ENCODE data around the gene XYLT1. TPM values are rescaled to one million over a fixed set of nuclear protein-coding genes. Genes with fewer than 3 reads are reported as not detected.

Gene XYLT1
- total RNA-seq, 1 experiment from 2014 or later: 1.7 TPM

DNA sequence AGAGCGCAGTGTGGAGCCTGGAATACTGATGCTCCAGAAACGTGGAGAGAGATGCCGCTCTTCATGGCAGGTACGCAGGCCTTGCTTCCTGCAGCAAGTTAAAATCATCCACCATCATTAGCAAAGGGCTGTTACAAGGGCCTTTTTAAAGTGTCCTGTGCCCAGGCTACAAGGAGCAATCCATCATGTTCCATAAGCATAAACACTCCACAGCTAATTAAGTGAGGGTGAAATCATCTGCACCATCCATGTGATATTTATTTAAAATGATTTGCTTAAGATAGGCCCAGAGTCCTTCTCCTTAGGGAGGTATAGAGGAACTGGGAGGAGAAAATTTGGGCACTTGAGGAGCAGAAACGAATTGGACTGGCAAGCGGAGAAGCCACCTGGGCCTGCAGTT, 372.1 kb downstream of the XYLT1 start:
- CTCF ChIA-PET: no interaction called here
- Histone ChIP-seq H3K9me2 (ENCODE audit: insufficient read depth) (no peaks in the 10 kb centered on the region), H3K27me3 (ENCODE audit: insufficient read depth, low read depth) (peaks cover 5% of the 10 kb centered on the region), H2AFZ (no peak overlapping the region), H3F3A (ENCODE audit: insufficient read depth, low read depth) (no peaks in the 10 kb centered on the region), H3K9me3 (ENCODE audit: insufficient read depth, low read depth) (no peaks in the 10 kb centered on the region), H3K4me3 (no peak overlapping the region), H4K20me1 (ENCODE audit: insufficient read depth) (no peaks in the 10 kb centered on the region), H3K4me1 (replicated peaks; ENCODE audit: insufficient read depth) (no peaks in the 10 kb centered on the region), H3K79me2 (ENCODE audit: low read depth) (no peaks in the 10 kb centered on the region), H3K4me2 (no peak overlapping the region), H3K36me3 (ENCODE audit: low read depth) (no peaks in the 10 kb centered on the region), H3K27ac (no peak overlapping the region)
- DNase-seq: no peak
- intact Hi-C loops (cut with micrococcal nuclease; ENCODE audit: unreplicated experiment): no loop called here
- no TSS peak for BruUV-seq (replicated peaks)
- TF ChIP-seq, protein P1, sequence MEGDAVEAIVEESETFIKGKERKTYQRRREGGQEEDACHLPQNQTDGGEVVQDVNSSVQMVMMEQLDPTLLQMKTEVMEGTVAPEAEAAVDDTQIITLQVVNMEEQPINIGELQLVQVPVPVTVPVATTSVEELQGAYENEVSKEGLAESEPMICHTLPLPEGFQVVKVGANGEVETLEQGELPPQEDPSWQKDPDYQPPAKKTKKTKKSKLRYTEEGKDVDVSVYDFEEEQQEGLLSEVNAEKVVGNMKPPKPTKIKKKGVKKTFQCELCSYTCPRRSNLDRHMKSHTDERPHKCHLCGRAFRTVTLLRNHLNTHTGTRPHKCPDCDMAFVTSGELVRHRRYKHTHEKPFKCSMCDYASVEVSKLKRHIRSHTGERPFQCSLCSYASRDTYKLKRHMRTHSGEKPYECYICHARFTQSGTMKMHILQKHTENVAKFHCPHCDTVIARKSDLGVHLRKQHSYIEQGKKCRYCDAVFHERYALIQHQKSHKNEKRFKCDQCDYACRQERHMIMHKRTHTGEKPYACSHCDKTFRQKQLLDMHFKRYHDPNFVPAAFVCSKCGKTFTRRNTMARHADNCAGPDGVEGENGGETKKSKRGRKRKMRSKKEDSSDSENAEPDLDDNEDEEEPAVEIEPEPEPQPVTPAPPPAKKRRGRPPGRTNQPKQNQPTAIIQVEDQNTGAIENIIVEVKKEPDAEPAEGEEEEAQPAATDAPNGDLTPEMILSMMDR (conservative IDR thresholded peaks at IDR 0.05): no peak
- TF ChIP-seq EZH2 (IDR thresholded peaks at IDR 0.05; ENCODE audit: low read depth): no peak
- POLR2A ChIA-PET (ENCODE audit: unreplicated experiment): no interaction called here

DNA sequence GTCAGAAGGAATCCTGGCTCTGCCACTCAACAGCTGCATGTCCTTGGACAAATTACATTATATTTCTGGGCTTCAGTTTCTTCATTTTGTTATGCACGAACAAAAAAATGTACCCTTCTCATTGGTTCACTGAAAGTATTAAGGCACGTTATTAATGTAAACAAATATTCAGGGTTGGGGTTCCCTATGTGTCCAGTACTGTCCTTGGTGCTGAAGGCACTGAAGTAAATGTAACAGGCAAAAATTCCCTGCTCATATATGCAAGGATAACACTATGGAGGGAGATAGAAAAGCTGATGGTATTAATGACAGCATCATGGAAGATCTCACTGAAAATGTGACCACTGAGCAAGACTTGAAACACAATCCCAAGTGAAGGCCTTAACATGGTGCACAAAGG, 386.6 kb downstream of the XYLT1 start:
- no TSS peak for BruUV-seq (replicated peaks)
- POLR2A ChIA-PET (ENCODE audit: unreplicated experiment): no interaction called here

DNA sequence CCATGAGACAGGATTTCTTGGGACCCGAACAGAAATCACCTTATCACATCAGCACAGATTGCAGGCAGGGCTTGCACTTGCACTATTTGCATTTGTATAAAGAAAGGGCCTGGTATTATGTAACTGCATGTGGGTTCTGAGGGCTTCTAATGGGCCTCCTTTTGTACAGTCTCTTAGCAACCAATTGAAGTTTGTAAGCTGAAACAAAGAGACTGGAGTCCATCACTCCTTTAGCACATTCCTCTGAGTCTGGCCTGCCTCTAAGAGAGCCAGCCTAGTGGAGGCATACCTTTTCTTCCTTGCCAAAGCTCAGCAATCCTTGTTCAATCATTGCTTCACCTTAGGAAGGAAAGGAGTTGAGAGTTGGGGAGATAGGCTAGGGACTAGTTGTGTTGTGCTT, 387.1 kb downstream of the XYLT1 start:
- H3K79me2 ChIP-seq (ENCODE audit: low read depth): no peaks in the 10 kb centered on the region
- CTCF ChIA-PET: no interaction called here
- H3F3A ChIP-seq (ENCODE audit: insufficient read depth, low read depth): no peaks in the 10 kb centered on the region
- no peak overlapping the region for H2AFZ ChIP-seq
- BruUV-seq (replicated peaks): no TSS peak
- no peaks in the 10 kb centered on the region for H4K20me1 ChIP-seq (ENCODE audit: insufficient read depth)
- POLR2A ChIA-PET (ENCODE audit: unreplicated experiment): no interaction called here
- no peaks in the 10 kb centered on the region for H3K9me2 ChIP-seq (ENCODE audit: insufficient read depth)
- intact Hi-C loops (cut with micrococcal nuclease; ENCODE audit: unreplicated experiment): no loop called here
- no peaks in the 10 kb centered on the region for H3K9me3 ChIP-seq (ENCODE audit: insufficient read depth, low read depth)
- H3K4me1 ChIP-seq (replicated peaks; ENCODE audit: insufficient read depth): no peaks in the 10 kb centered on the region
- no peak overlapping the region for H3K27ac ChIP-seq
- TF ChIP-seq, protein P1 (conservative IDR thresholded peaks at IDR 0.05): no peak
- no peak for TF ChIP-seq EZH2 (IDR thresholded peaks at IDR 0.05; ENCODE audit: low read depth)
- no peak overlapping the region for H3K4me2 ChIP-seq
- no peaks in the 10 kb centered on the region for H3K27me3 ChIP-seq (ENCODE audit: insufficient read depth, low read depth)
- DNase-seq: no peak
- no peak overlapping the region for H3K4me3 ChIP-seq
- no peaks in the 10 kb centered on the region for H3K36me3 ChIP-seq (ENCODE audit: low read depth)

More for the DNA sequence above, 386.6 kb downstream of the XYLT1 start:
- Histone ChIP-seq H3K9me2 (ENCODE audit: insufficient read depth) (no peaks in the 10 kb centered on the region), H3K27ac (no peak overlapping the region), H4K20me1 (ENCODE audit: insufficient read depth) (no peaks in the 10 kb centered on the region), H3F3A (ENCODE audit: insufficient read depth, low read depth) (no peaks in the 10 kb centered on the region), H3K9me3 (ENCODE audit: insufficient read depth, low read depth) (no peaks in the 10 kb centered on the region), H3K36me3 (ENCODE audit: low read depth) (no peaks in the 10 kb centered on the region), H3K4me2 (no peak overlapping the region), H3K27me3 (ENCODE audit: insufficient read depth, low read depth) (no peaks in the 10 kb centered on the region), H3K4me3 (no peak overlapping the region), H3K79me2 (ENCODE audit: low read depth) (no peaks in the 10 kb centered on the region), H3K4me1 (replicated peaks; ENCODE audit: insufficient read depth) (no peaks in the 10 kb centered on the region), H2AFZ (no peak overlapping the region)
- TF ChIP-seq, protein P1 (conservative IDR thresholded peaks at IDR 0.05): no peak
- CTCF ChIA-PET: no interaction called here
- no peak for DNase-seq
- intact Hi-C loops (cut with micrococcal nuclease; ENCODE audit: unreplicated experiment): no loop called here

All from PC-9 (cell line).